Trophoblast cell (in vitro differentiated cells and primary cell): ENCODE data around the gene NLRC5.

Source experiments
- DNase-seq, 2 donors: peaks; one replicate each; pipeline ENCODE4 v3.0.0-alpha.2; 2016
- H2AFZ ChIP-seq: 2 replicates; pipeline ENCODE4 v1.6.1; 2013; ENCODE audit warnings: low read length, moderate library complexity, mild to moderate bottlenecking; ENCODE audit not compliant: insufficient read depth, poor library complexity
- H2AK5ac ChIP-seq: 2 replicates; pipeline ENCODE4 v1.6.1; 2013; ENCODE audit warnings: mild to moderate bottlenecking, low read length
- H2BK120ac ChIP-seq: 2 replicates; pipeline ENCODE4 v1.6.1; 2013; ENCODE audit warnings: low read length, mild to moderate bottlenecking, moderate library complexity; ENCODE audit not compliant: insufficient read depth, poor library complexity
- H2BK12ac ChIP-seq: 2 replicates; pipeline ENCODE4 v1.6.1; 2013; ENCODE audit warnings: mild to moderate bottlenecking, low read length, moderate library complexity
- H2BK5ac ChIP-seq: 2 replicates; pipeline ENCODE4 v1.6.1; 2013; ENCODE audit warnings: low read length, low read depth, moderate library complexity, mild to moderate bottlenecking; ENCODE audit not compliant: poor library complexity
- H3K14ac ChIP-seq: 2 replicates; pipeline ENCODE4 v1.6.1; 2013; ENCODE audit warnings: mild to moderate bottlenecking, low read length
- H3K18ac ChIP-seq: 2 replicates; pipeline ENCODE4 v1.6.1; 2013; ENCODE audit warnings: mild to moderate bottlenecking, low read length
- H3K23ac ChIP-seq: 2 replicates; pipeline ENCODE4 v1.6.1; 2013; ENCODE audit warnings: low read length
- H3K27ac ChIP-seq: 2 replicates; pipeline ENCODE4 v1.5.1; 2013; ENCODE audit warnings: low read depth, mild to moderate bottlenecking, inconsistent platforms, low read length, moderate library complexity
- H3K27me3 ChIP-seq: 2 replicates; pipeline ENCODE4 v1.6.1; 2013; ENCODE audit warnings: inconsistent platforms, mild to moderate bottlenecking, low read length, moderate library complexity; ENCODE audit not compliant: insufficient read depth
- H3K36me3 ChIP-seq, 2 experiments: 1 replicate in 1 of 2; 2 replicates in 1 of 2; pipeline ENCODE4 v1.6.1; 2013; ENCODE audit warnings: low read length in 2 of 2, mild to moderate bottlenecking in 2 of 2, moderate library complexity in 1 of 2; ENCODE audit not compliant: insufficient read depth in 2 of 2, control insufficient read depth in 1 of 2
- H3K4ac ChIP-seq: 2 replicates; pipeline ENCODE4 v1.6.1; 2013; ENCODE audit warnings: low read depth, mild to moderate bottlenecking, low read length, moderate library complexity
- H3K4me1 ChIP-seq, 2 experiments: 1 replicate in 1 of 2; 2 replicates in 1 of 2; pipeline ENCODE4 v1.6.1; 2013; ENCODE audit warnings: low read length in 2 of 2, mild to moderate bottlenecking in 2 of 2, moderate library complexity in 1 of 2; ENCODE audit not compliant: insufficient read depth in 2 of 2, control insufficient read depth in 1 of 2
- H3K4me2 ChIP-seq: 2 replicates; pipeline ENCODE4 v1.6.1; 2013; ENCODE audit warnings: inconsistent platforms, mild to moderate bottlenecking, low read length, moderate library complexity
- H3K4me3 ChIP-seq: 2 replicates; pipeline ENCODE4 v1.5.1; 2013; ENCODE audit warnings: mild to moderate bottlenecking, low read depth, low read length, inconsistent platforms
- H3K79me1 ChIP-seq: one replicate; pipeline ENCODE4 v1.6.1; 2013; ENCODE audit warnings: low read length
- H3K79me2 ChIP-seq: 2 replicates; pipeline ENCODE4 v1.6.1; 2013; ENCODE audit warnings: low read length, mild to moderate bottlenecking; ENCODE audit not compliant: control insufficient read depth, insufficient read depth, poor library complexity
- H3K9ac ChIP-seq: 2 replicates; pipeline ENCODE4 v1.6.1; 2013; ENCODE audit warnings: mild to moderate bottlenecking, low read length
- H3K9me3 ChIP-seq: 2 replicates; pipeline ENCODE4 v1.6.1; 2013; ENCODE audit warnings: low read depth, mild to moderate bottlenecking, control low read depth, inconsistent platforms, low read length; ENCODE audit not compliant: insufficient read depth
- H4K12ac ChIP-seq: 2 replicates; pipeline ENCODE4 v1.6.1; 2013; ENCODE audit warnings: low read depth, mild to moderate bottlenecking, low read length, moderate library complexity
- H4K8ac ChIP-seq: 2 replicates; pipeline ENCODE4 v1.6.1; 2013; ENCODE audit warnings: low read depth, mild to moderate bottlenecking, low read length, moderate library complexity
- H4K91ac ChIP-seq: one replicate; pipeline ENCODE4 v1.6.1; 2013; ENCODE audit warnings: low read depth, mild to moderate bottlenecking, low read length, moderate library complexity
- WGBS: extraction: QIAGEN DNeasy Blood & Tissue Kit; methylation state at CpG from one replicate; pipeline ENCODE4 v1.1.7; 2013; ENCODE audit warnings: missing lambda C conversion rate; ENCODE audit not compliant: insufficient read length, insufficient coverage; ENCODE audit errors: extremely low coverage; 5-methylcytosine and 5-hydroxymethylcytosine counted together

Gene NLRC5

GRCh38 chr16:56970934-56971767, 18.2 kb upstream of the NLRC5 start:
- WGBS, result no CpG with 5 or more reads among the region's 8 CpGs
- no peak overlapping the region for H3K27ac ChIP-seq
- peak overlapping the region; percentile 32 for H3K4me3 ChIP-seq
- H3K36me3 ChIP-seq, result no peaks in the 10 kb centered on the region
- no peak overlapping the region for H2BK120ac ChIP-seq
- no peaks in the 10 kb centered on the region for H3K79me2 ChIP-seq
- H2AK5ac ChIP-seq, result no peak overlapping the region
- no peak overlapping the region for H4K91ac ChIP-seq
- no peak overlapping the region for H2AFZ ChIP-seq
- no peak overlapping the region for H3K4me2 ChIP-seq
- H4K8ac ChIP-seq, result no peak overlapping the region
- no peak overlapping the region for H3K18ac ChIP-seq
- no peak overlapping the region for H2BK5ac ChIP-seq
- no peak overlapping the region for H3K14ac ChIP-seq
- peaks cover 8% of the 10 kb centered on the region for H3K9me3 ChIP-seq
- H3K23ac ChIP-seq, result no peak overlapping the region
- H3K9ac ChIP-seq, result no peak overlapping the region
- H3K4ac ChIP-seq, result no peak overlapping the region
- DNase-seq, result no peak
- H3K4me1 ChIP-seq, result no peaks in the 10 kb centered on the region
- no peaks in the 10 kb centered on the region for H3K27me3 ChIP-seq
- H2BK12ac ChIP-seq, result no peak overlapping the region
- H3K79me1 ChIP-seq, result no peaks in the 10 kb centered on the region
- H4K12ac ChIP-seq, result no peak overlapping the region

- Histone ChIP-seq H2BK120ac (no peak overlapping the region), H3K4ac (no peak overlapping the region), H3K4me1 (no peaks in the 10 kb centered on the region), H2BK5ac (no peak overlapping the region), H3K27ac (no peak overlapping the region), H3K9me3 (peaks cover 8% of the 10 kb centered on the region), H3K4me2 (no peak overlapping the region), H2AK5ac (no peak overlapping the region), H3K27me3 (no peaks in the 10 kb centered on the region), H3K4me3 (no peak overlapping the region), H4K91ac (no peak overlapping the region), H2AFZ (no peak overlapping the region), H3K14ac (no peak overlapping the region), H4K12ac (no peak overlapping the region), H4K8ac (no peak overlapping the region), H3K79me2 (no peaks in the 10 kb centered on the region), H3K79me1 (no peaks in the 10 kb centered on the region), H3K36me3 (no peaks in the 10 kb centered on the region), H2BK12ac (no peak overlapping the region), H3K23ac (no peak overlapping the region), H3K18ac (no peak overlapping the region), H3K9ac (no peak overlapping the region)
- WGBS, result no CpG with 5 or more reads among the region's 3 CpGs
- DNase-seq, result no peak
These were observed 17.7 kb upstream of the NLRC5 start for GRCh38 chr16:56971768-56972043.

- no peak for DNase-seq
- no peaks in the 10 kb centered on the region for H3K4me1 ChIP-seq
- H2BK12ac ChIP-seq, result no peak overlapping the region
- no peaks in the 10 kb centered on the region for H3K36me3 ChIP-seq
- no peak overlapping the region for H4K8ac ChIP-seq
- H3K18ac ChIP-seq, result no peak overlapping the region
- H3K4ac ChIP-seq, result no peak overlapping the region
- no peak overlapping the region for H3K9ac ChIP-seq
- no peaks in the 10 kb centered on the region for H3K27me3 ChIP-seq
- H3K4me3 ChIP-seq, result no peak overlapping the region
- H2BK5ac ChIP-seq, result no peak overlapping the region
- WGBS, result no CpG with 5 or more reads among the region's 18 CpGs
- H3K27ac ChIP-seq, result no peak overlapping the region
- no peak overlapping the region for H4K12ac ChIP-seq
- H2BK120ac ChIP-seq, result no peak overlapping the region
- no peaks in the 10 kb centered on the region for H3K79me1 ChIP-seq
- no peak overlapping the region for H3K14ac ChIP-seq
- no peak overlapping the region for H3K23ac ChIP-seq
- no peak overlapping the region for H3K4me2 ChIP-seq
- no peaks in the 10 kb centered on the region for H3K79me2 ChIP-seq
- no peak overlapping the region for H2AFZ ChIP-seq
- H4K91ac ChIP-seq, result no peak overlapping the region
- H3K9me3 ChIP-seq, result peaks cover 8% of the 10 kb centered on the region
- H2AK5ac ChIP-seq, result no peak overlapping the region
These were observed 16.7 kb upstream of the NLRC5 start for GRCh38 chr16:56972403-56973293.

GRCh38 chr16:56973294-56973689, 16.1 kb upstream of the NLRC5 start:
- H2AFZ ChIP-seq, result no peak overlapping the region
- no peak overlapping the region for H3K4me3 ChIP-seq
- no peaks in the 10 kb centered on the region for H3K4me1 ChIP-seq
- no peak overlapping the region for H3K4me2 ChIP-seq
- H3K9ac ChIP-seq, result no peak overlapping the region
- no peak overlapping the region for H3K27ac ChIP-seq
- H2BK5ac ChIP-seq, result no peak overlapping the region
- no peak overlapping the region for H2BK120ac ChIP-seq
- no peaks in the 10 kb centered on the region for H3K36me3 ChIP-seq
- H3K4ac ChIP-seq, result no peak overlapping the region
- H2AK5ac ChIP-seq, result no peak overlapping the region
- H3K18ac ChIP-seq, result no peak overlapping the region
- no peaks in the 10 kb centered on the region for H3K79me2 ChIP-seq
- H3K27me3 ChIP-seq, result no peaks in the 10 kb centered on the region
- no peak overlapping the region for H4K12ac ChIP-seq
- peaks cover 8% of the 10 kb centered on the region for H3K9me3 ChIP-seq
- H3K79me1 ChIP-seq, result no peaks in the 10 kb centered on the region
- no peak overlapping the region for H4K91ac ChIP-seq
- no CpG with 5 or more reads among the region's 9 CpGs for WGBS
- no peak overlapping the region for H3K23ac ChIP-seq
- no peak overlapping the region for H4K8ac ChIP-seq
- H2BK12ac ChIP-seq, result no peak overlapping the region
- H3K14ac ChIP-seq, result no peak overlapping the region
- no peak for DNase-seq
